Fibroblast of upper back skin (primary cell): ENCODE data around the gene TBC1D9.
A peak's percentile ranks its signal among the peaks of the same experiment; 100 is the strongest.

Experiments used
- DNase-seq: peaks from one replicate; pipeline ENCODE4 v3.0.0-alpha.2; 2013

Gene TBC1D9

GRCh38 chr4:140719686-140720085 lies 36.5 kb downstream of the TBC1D9 start:
- DNase-seq, result no peak

GRCh38 chr4:140719022-140719421 lies 37.2 kb downstream of the TBC1D9 start:
- peak; percentile 66 for DNase-seq

GRCh38 chr4:140718241-140718952 lies 37.8 kb downstream of the TBC1D9 start:
- peak; percentile 51 for DNase-seq

- no peak for DNase-seq
Observed at GRCh38 chr4:140717313-140717712, 38.9 kb downstream of the TBC1D9 start.

GRCh38 chr4:140715119-140715518 lies 41.1 kb downstream of the TBC1D9 start:
- no peak for DNase-seq

GRCh38 chr4:140711910-140712309 lies 44.3 kb downstream of the TBC1D9 start:
- no peak for DNase-seq

- DNase-seq, result no peak
Observed at GRCh38 chr4:140710908-140711622, 45.1 kb downstream of the TBC1D9 start.

GRCh38 chr4:140707325-140707724 lies 48.9 kb downstream of the TBC1D9 start:
- no peak for DNase-seq

GRCh38 chr4:140706665-140707064 lies 49.5 kb downstream of the TBC1D9 start:
- DNase-seq, result no peak

- DNase-seq, result no peak
Observed at GRCh38 chr4:140706276-140706625, 49.9 kb downstream of the TBC1D9 start.

GRCh38 chr4:140705625-140706275 lies 50.4 kb downstream of the TBC1D9 start:
- no peak for DNase-seq

GRCh38 chr4:140704964-140705363 lies 51.2 kb downstream of the TBC1D9 start:
- DNase-seq, result no peak

GRCh38 chr4:140704392-140704960 lies 51.7 kb downstream of the TBC1D9 start:
- DNase-seq, result no peak

- DNase-seq, result no peak
Observed at GRCh38 chr4:140703463-140703862, 52.7 kb downstream of the TBC1D9 start.

- no peak for DNase-seq
Observed at GRCh38 chr4:140702096-140702757, 54.0 kb downstream of the TBC1D9 start.

- DNase-seq, result no peak
Observed at GRCh38 chr4:140701071-140701470, 55.1 kb downstream of the TBC1D9 start.

GRCh38 chr4:140697709-140698560 lies 58.2 kb downstream of the TBC1D9 start:
- DNase-seq, result no peak

GRCh38 chr4:140695483-140695882 lies 60.7 kb downstream of the TBC1D9 start:
- no peak for DNase-seq

- no peak for DNase-seq
Observed at GRCh38 chr4:140693562-140693961, 62.6 kb downstream of the TBC1D9 start.

- no peak for DNase-seq
Observed at GRCh38 chr4:140691369-140691768, 64.8 kb downstream of the TBC1D9 start.

- DNase-seq, result no peak
Observed at GRCh38 chr4:140690093-140690492, 66.1 kb downstream of the TBC1D9 start.

GRCh38 chr4:140689623-140690022 lies 66.6 kb downstream of the TBC1D9 start:
- no peak for DNase-seq
